Central memory CD8-positive, alpha-beta T cell (primary cell): ENCODE results near the gene UST.

Source experiments
- ATAC-seq: fragments of 150-1000 bp; cut with Tn5 transposase; replicated peaks from 2 replicates; pipeline ENCODE4 v1.10.0; 2022; ENCODE audit warnings: mild to moderate bottlenecking, moderate FRiP score, moderate number of reproducible peaks; ENCODE audit not compliant: poor library complexity, severe bottlenecking; ENCODE audit errors: extremely low read depth
- DNase-seq, 2 donors: peaks; one replicate each; pipeline ENCODE4 v3.0.0; 2021; ENCODE audit warnings: low spot score in 2 of 2
- H3K27ac Mint-ChIP-seq: one replicate; pipeline ENCODE4 v1.8.0; 2022; ENCODE audit warnings: low read depth, mild to moderate bottlenecking, moderate library complexity, mixed read lengths
- H3K27me3 Mint-ChIP-seq: one replicate; pipeline ENCODE4 v1.8.0; 2022; ENCODE audit warnings: mixed read lengths
- H3K36me3 Mint-ChIP-seq: one replicate; pipeline ENCODE4 v1.8.0; 2022; ENCODE audit warnings: mild to moderate bottlenecking, moderate library complexity, mixed read lengths; ENCODE audit not compliant: insufficient read depth
- H3K4me1 Mint-ChIP-seq: one replicate; pipeline ENCODE4 v1.8.0; 2022; ENCODE audit warnings: mixed read lengths
- H3K4me3 Mint-ChIP-seq: one replicate; pipeline ENCODE4 v1.8.0; 2022; ENCODE audit warnings: mild to moderate bottlenecking, moderate library complexity, mixed read lengths
- H3K9me3 Mint-ChIP-seq: one replicate; pipeline ENCODE4 v1.8.0; 2022; ENCODE audit warnings: mixed read lengths

The UST gene

GRCh38 chr6:149055195-149055899 lies 308.5 kb downstream of the UST start:
- Mint-ChIP-seq H3K4me3 (no peak overlapping the region), H3K4me1 (peaks cover 27% of the 10 kb centered on the region)

DNA sequence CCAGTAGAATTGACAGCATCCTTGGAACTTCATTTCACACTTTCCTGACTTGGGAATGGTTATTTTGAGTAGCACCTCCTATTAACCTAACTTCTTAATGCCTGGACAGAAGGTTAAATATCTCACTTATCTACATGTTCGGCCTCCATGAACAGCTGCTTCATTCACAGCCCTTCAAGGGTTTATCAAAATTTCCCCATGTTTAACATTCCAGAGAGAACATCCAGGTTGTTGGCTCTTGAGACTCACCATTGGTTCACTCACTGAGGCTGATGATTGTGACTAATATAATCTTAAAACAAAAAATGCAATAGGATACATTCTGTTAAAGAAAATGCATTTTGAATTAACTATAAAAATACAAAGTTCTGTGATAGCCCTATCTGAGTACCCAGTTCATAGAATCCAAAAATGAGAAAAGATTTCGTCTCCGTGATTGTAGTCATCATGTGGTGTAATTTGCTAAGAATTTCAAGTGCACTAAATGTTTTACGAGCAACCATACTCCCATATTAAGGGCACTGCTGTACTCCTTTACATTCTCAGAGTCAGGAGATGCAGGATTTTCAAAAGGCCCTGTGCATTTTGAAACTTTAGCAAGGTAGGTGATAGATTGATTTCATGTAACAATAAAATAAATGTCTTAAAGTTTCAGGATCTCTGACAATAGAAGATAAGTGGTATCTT lies 310.1 kb downstream of the UST start:
- no peaks in the 10 kb centered on the region for H3K9me3 Mint-ChIP-seq
- H3K27me3 Mint-ChIP-seq = no peaks in the 10 kb centered on the region
- ATAC-seq (no peak), DNase-seq (no peak)
- H3K27ac Mint-ChIP-seq = no peak overlapping the region
- no peak overlapping the region for H3K4me3 Mint-ChIP-seq
- H3K36me3 Mint-ChIP-seq = peaks cover 6% of the 10 kb centered on the region
- H3K4me1 Mint-ChIP-seq = peaks cover 35% of the 10 kb centered on the region

More at GRCh38 chr6:149055195-149055899, 308.5 kb downstream of the UST start:
- H3K27me3 Mint-ChIP-seq = no peaks in the 10 kb centered on the region
- DNase-seq (no peak), ATAC-seq (no peak)
- no peaks in the 10 kb centered on the region for H3K9me3 Mint-ChIP-seq
- no peak overlapping the region for H3K27ac Mint-ChIP-seq
- H3K36me3 Mint-ChIP-seq = peaks cover 3% of the 10 kb centered on the region

DNA sequence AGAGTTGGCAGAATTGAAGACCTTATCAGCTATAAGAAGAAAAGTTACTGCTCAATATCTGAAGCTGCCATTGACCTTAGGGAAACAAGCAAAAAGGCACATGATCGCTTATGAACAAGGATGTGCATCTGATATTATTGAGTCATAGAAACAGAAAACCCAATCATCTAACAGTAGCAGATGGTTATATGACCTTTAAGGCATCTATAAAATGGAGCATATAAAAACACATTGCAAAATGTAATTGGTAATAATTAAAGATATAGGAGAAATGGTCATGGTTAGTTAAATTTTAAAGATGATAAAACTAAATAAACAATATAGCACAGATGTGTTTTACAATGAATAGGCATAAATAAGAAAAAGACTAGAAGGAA lies 310.6 kb downstream of the UST start:
- no peak overlapping the region for H3K27ac Mint-ChIP-seq
- no peaks in the 10 kb centered on the region for H3K27me3 Mint-ChIP-seq
- DNase-seq (no peak), ATAC-seq (no peak)
- H3K36me3 Mint-ChIP-seq = peaks cover 4% of the 10 kb centered on the region
- no peaks in the 10 kb centered on the region for H3K9me3 Mint-ChIP-seq
- peaks cover 33% of the 10 kb centered on the region for H3K4me1 Mint-ChIP-seq
- H3K4me3 Mint-ChIP-seq = no peak overlapping the region

DNA sequence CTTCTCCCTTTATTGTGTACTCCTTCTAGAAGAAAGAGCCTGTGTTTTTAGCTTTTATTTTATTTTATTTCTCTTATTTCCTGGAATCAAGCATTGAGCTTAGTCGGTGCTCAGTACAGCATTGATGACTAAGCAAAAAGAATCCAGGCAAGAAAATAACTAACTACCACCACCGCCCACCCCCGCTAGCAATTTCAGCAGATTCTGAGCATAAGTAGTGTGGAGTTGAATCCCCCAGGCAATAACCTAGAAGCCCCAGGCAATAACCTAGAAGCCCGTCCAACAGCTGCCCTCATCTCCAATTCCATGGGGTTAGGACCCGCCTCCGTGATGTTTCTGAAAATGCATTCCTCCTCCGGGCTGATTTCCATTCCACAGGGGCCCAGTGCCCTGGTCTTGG lies 312.7 kb downstream of the UST start:
- peak overlapping the region; percentile 83 for H3K27ac Mint-ChIP-seq
- no peaks in the 10 kb centered on the region for H3K27me3 Mint-ChIP-seq
- H3K4me1 Mint-ChIP-seq = peaks cover 20% of the 10 kb centered on the region
- no peaks in the 10 kb centered on the region for H3K9me3 Mint-ChIP-seq
- DNase-seq (no peak), ATAC-seq (no peak)
- H3K4me3 Mint-ChIP-seq = no peak overlapping the region
- peaks cover 3% of the 10 kb centered on the region for H3K36me3 Mint-ChIP-seq

GRCh38 chr6:149060300-149060984 lies 313.6 kb downstream of the UST start:
- ATAC-seq = peak; percentile 94
- peak overlapping the region; percentile 54 for H3K4me3 Mint-ChIP-seq

DNA sequence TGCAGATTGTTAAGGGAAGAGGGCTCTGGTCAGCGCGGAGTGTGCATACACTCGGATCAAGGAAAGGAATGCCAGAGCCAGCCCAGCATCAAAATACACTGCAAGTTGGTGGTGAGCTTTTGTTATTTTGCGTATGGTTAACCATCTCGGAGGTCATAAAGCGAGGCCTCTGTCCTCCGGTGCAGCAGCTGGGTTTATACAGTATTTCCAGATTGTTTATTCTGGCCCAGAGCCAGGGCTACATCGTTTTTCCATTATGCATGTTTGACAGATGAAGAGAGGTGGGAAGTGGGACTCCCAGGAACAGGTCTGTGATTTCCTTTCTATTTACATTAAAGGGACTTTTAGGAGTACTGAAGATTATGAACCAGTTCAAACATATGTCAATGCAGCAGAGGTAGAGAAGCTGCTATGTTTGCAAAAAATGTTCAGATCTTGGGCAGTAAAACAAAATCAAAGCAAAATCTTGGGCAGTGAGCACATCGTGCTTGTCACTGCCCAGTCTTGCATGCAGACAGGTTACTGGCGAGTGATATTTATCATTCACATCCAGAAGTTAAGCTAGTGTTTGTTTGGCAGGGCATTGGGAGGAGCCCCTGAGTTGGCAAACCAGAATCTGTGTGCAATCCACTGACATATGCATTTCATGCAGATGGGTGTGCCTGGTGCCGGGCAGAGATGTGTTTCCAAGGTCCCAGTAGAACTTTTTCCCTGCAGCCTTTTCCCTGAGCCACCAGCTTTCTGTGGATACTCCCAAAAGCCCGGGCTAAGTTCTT lies 314.3 kb downstream of the UST start:
- Mint-ChIP-seq H3K4me3 (peak overlapping the region; percentile 54), H3K4me1 (peaks cover 24% of the 10 kb centered on the region), H3K9me3 (no peaks in the 10 kb centered on the region), H3K27me3 (no peaks in the 10 kb centered on the region), H3K36me3 (peaks cover 3% of the 10 kb centered on the region), H3K27ac (peak overlapping the region; percentile 83)
- ATAC-seq (no peak), DNase-seq (no peak)

More at GRCh38 chr6:149060300-149060984, 313.6 kb downstream of the UST start:
- peaks cover 3% of the 10 kb centered on the region for H3K36me3 Mint-ChIP-seq
- DNase-seq = peak in 1 of 2 donors; percentile 27
- peaks cover 17% of the 10 kb centered on the region for H3K4me1 Mint-ChIP-seq
- H3K9me3 Mint-ChIP-seq = no peaks in the 10 kb centered on the region
- H3K27me3 Mint-ChIP-seq = no peaks in the 10 kb centered on the region
- H3K27ac Mint-ChIP-seq = peak overlapping the region; percentile 83

DNA sequence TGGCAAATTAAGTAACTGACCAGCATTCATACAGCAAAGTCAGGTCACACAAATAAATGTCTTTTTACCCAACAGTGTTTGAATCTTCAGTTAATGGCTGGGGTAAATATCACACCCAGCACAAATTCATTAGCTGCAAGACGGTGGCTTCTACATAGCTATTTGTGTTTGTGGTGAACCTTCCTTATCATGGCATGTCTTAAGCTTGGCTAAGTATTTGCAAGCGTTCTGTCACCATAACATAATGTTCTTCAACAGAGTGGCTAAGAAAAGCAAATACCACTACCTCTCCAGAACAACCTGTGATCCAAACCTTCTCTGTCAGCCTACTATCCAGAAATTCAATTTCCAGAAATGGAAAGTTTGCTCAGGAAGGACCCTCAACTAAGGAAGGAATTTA lies 315.1 kb downstream of the UST start:
- Mint-ChIP-seq H3K9me3 (no peaks in the 10 kb centered on the region), H3K36me3 (peaks cover 3% of the 10 kb centered on the region), H3K4me1 (peaks cover 30% of the 10 kb centered on the region), H3K27me3 (no peaks in the 10 kb centered on the region), H3K4me3 (no peak overlapping the region), H3K27ac (no peak overlapping the region)
- ATAC-seq (no peak), DNase-seq (no peak)

DNA sequence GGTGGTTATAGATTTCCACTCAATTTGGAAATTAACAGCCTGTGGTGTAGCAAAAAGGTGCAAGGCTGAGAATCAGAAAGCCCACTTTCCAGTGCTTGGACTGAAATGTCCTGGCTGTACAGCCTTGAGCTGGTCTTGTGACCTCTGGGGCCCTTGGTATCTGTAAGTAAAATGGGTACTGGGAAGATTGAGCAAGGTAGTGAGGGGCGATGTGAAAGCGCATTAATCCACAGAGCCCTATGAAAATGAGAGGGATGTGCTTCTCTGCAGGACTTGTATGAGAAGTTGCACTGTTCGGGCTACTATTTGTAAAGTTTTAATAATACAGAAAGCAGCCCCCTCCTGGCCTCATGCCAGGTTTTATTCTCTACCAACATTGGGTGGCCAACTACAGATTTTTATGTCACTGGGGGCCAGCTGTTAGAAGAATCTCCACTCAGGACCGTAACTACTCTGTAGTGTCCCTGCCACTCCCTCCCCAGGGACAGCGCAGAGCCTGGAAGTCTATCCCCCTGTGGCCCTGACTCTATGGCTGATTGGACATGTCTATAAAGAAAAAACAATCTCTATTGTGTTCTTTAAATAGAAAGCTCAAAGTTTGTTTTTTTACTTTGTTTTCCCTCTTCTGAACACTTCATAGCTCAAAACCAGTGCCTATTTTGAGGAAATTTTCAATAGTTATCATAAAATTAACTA lies 316.0 kb downstream of the UST start:
- DNase-seq (no peak), ATAC-seq (no peak)
- Mint-ChIP-seq H3K36me3 (peaks cover 3% of the 10 kb centered on the region), H3K27ac (no peak overlapping the region), H3K27me3 (no peaks in the 10 kb centered on the region), H3K4me1 (peaks cover 30% of the 10 kb centered on the region), H3K9me3 (no peaks in the 10 kb centered on the region), H3K4me3 (no peak overlapping the region)

GRCh38 chr6:149063468-149063867 lies 316.6 kb downstream of the UST start:
- DNase-seq (no peak), ATAC-seq (no peak)
- H3K27ac Mint-ChIP-seq = no peak overlapping the region
- H3K9me3 Mint-ChIP-seq = no peaks in the 10 kb centered on the region
- no peak overlapping the region for H3K4me3 Mint-ChIP-seq
- H3K4me1 Mint-ChIP-seq = peaks cover 30% of the 10 kb centered on the region
- peaks cover 3% of the 10 kb centered on the region for H3K36me3 Mint-ChIP-seq
- H3K27me3 Mint-ChIP-seq = no peaks in the 10 kb centered on the region

- Mint-ChIP-seq H3K4me1 (peaks cover 30% of the 10 kb centered on the region), H3K9me3 (no peaks in the 10 kb centered on the region), H3K36me3 (peaks cover 3% of the 10 kb centered on the region), H3K4me3 (no peak overlapping the region), H3K27me3 (no peaks in the 10 kb centered on the region), H3K27ac (no peak overlapping the region)
- ATAC-seq = no peak
- no peak for DNase-seq
Observed at GRCh38 chr6:149064001-149064659, 317.3 kb downstream of the UST start.

- H3K4me3 Mint-ChIP-seq = no peak overlapping the region
- H3K36me3 Mint-ChIP-seq = peaks cover 3% of the 10 kb centered on the region
- no peaks in the 10 kb centered on the region for H3K9me3 Mint-ChIP-seq
- no peaks in the 10 kb centered on the region for H3K27me3 Mint-ChIP-seq
- DNase-seq (no peak), ATAC-seq (no peak)
- no peak overlapping the region for H3K27ac Mint-ChIP-seq
- H3K4me1 Mint-ChIP-seq = peaks cover 28% of the 10 kb centered on the region
Observed at GRCh38 chr6:149064660-149065015, 317.8 kb downstream of the UST start.
